HepG2 (cell line): ENCODE results near the gene C1QBP. TPM values are rescaled to one million over a fixed set of nuclear protein-coding genes. Genes with fewer than 3 reads are reported as not detected.

Experiments used
- AHDC1 ChIP-seq: sonication (generic); formaldehyde crosslinking; IDR thresholded peaks from 2 replicates; pipeline ENCODE4 v1.5.1; 2020; ENCODE audit warnings: mild to moderate bottlenecking, missing genetic modification reagents, borderline replicate concordance
- ARID2 ChIP-seq: sonication (generic); formaldehyde crosslinking; IDR thresholded peaks from 2 replicates; pipeline ENCODE4 v1.8.1; 2022; ENCODE audit warnings: mild to moderate bottlenecking, missing genetic modification reagents, borderline replicate concordance
- CC2D1A ChIP-seq: sonication (generic); formaldehyde crosslinking; IDR thresholded peaks from 2 replicates; pipeline ENCODE4 v1.8.1; 2023; ENCODE audit warnings: mild to moderate bottlenecking, missing genetic modification reagents
- EEA1 ChIP-seq: sonication (generic); formaldehyde crosslinking; IDR thresholded peaks from 2 replicates; pipeline ENCODE4 v1.5.1; 2020; ENCODE audit warnings: mild to moderate bottlenecking, missing genetic modification reagents, borderline replicate concordance
- ELK4 ChIP-seq: sonication (generic); formaldehyde crosslinking; IDR thresholded peaks from 2 replicates; pipeline ENCODE4 v1.9.0; 2021; ENCODE audit warnings: missing genetic modification reagents, borderline replicate concordance
- HOXA5 ChIP-seq: sonication (generic); formaldehyde crosslinking; IDR thresholded peaks from 2 replicates; pipeline ENCODE4 v1.4.0; 2020; ENCODE audit warnings: missing genetic modification reagents
- IKZF1 ChIP-seq: fragments of 450-650 bp; IDR thresholded peaks from 2 replicates; pipeline ENCODE4 v1.7.1; 2016
- JUNB ChIP-seq: sonication (generic); formaldehyde crosslinking; IDR thresholded peaks from 2 replicates; pipeline ENCODE4 v1.8.0; 2022; ENCODE audit warnings: missing genetic modification reagents, mild to moderate bottlenecking, borderline replicate concordance
- KDM3A ChIP-seq: IDR thresholded peaks from 2 replicates; pipeline ENCODE4 v1.6.1; 2018; ENCODE audit warnings: low read depth, missing compliant biosample characterization
- KDM5B ChIP-seq: sonication (generic); formaldehyde crosslinking; IDR thresholded peaks from 2 replicates; pipeline ENCODE4 v1.4.0; 2020; ENCODE audit warnings: missing genetic modification reagents, mild to moderate bottlenecking, borderline replicate concordance
- NR1H2 ChIP-seq: sonication (generic); formaldehyde crosslinking; IDR thresholded peaks from 2 replicates; pipeline ENCODE4 v1.8.1; 2022; ENCODE audit warnings: low read depth, missing genetic modification reagents, borderline replicate concordance
- PAF1 ChIP-seq: IDR thresholded peaks from 2 replicates; pipeline ENCODE4 v1.6.1; 2016; ENCODE audit warnings: missing genetic modification reagents, missing compliant biosample characterization
- PTBP1 ChIP-seq: fragments of 200-400 bp; formaldehyde crosslinking; IDR thresholded peaks from 2 replicates; pipeline ENCODE4 v1.6.1; 2018; ENCODE audit warnings: low read length, low read depth; ENCODE audit not compliant: poor library complexity, severe bottlenecking
- SATB2 ChIP-seq: sonication (generic); formaldehyde crosslinking; IDR thresholded peaks from 2 replicates; pipeline ENCODE4 v1.5.0; 2020; ENCODE audit warnings: missing genetic modification reagents
- SRY ChIP-seq: sonication (generic); formaldehyde crosslinking; IDR thresholded peaks from 2 replicates; pipeline ENCODE4 v1.8.0; 2022; ENCODE audit warnings: mild to moderate bottlenecking, missing genetic modification reagents
- ZNF513 ChIP-seq: sonication (generic); formaldehyde crosslinking; conservative IDR thresholded peaks from 2 replicates; pipeline ENCODE4 v1.5.0; 2020; ENCODE audit warnings: missing genetic modification reagents
- ZNF614 ChIP-seq: IDR thresholded peaks from 2 replicates; pipeline ENCODE4 v1.6.1; 2018; ENCODE audit warnings: missing biosample characterization, missing genetic modification reagents, inconsistent platforms, borderline replicate concordance
- ZNF7 ChIP-seq: IDR thresholded peaks from 2 replicates; pipeline ENCODE4 v1.6.1; 2016; ENCODE audit warnings: missing biosample characterization, missing genetic modification reagents
- ZNF788 ChIP-seq: sonication (generic); formaldehyde crosslinking; IDR thresholded peaks from 2 replicates; pipeline ENCODE4 v1.5.0; 2020; ENCODE audit warnings: mild to moderate bottlenecking, missing genetic modification reagents, borderline replicate concordance
- polyA plus RNA-seq, 8 experiments: library from polyadenylated mRNA; depleted of rRNA in 3 of 8; stranded (reverse) in 7 of 8; unstranded in 1 of 8; fragments of >200 nt; fragmentation: Illumina TruSeq in 4 of 8; extraction: Trizol in 4 of 8; gene quantifications; 2 replicates each; pipeline versions ENCODE4 v1.2.1 to v1.2.3, GENCODE V29; 2011 to 2016; ENCODE audit warnings: low read depth in 4 of 8, missing spikeins in 1 of 8, mixed read lengths in 1 of 8; ENCODE audit not compliant: insufficient read depth in 1 of 8
- total RNA-seq, 5 experiments: library from RNA; depleted of rRNA; stranded (reverse); fragments of >200 nt; fragmentation: Illumina TruSeq; extraction: Trizol; gene quantifications; 2 replicates each; pipeline ENCODE4 v1.2.3, GENCODE V29; 2016; ENCODE audit warnings: low read depth in 1 of 5
- TF ChIP-seq, protein P1 (sequence below): IDR thresholded peaks from 2 replicates; pipeline ENCODE4 v1.6.1; 2016; ENCODE audit warnings: low read depth, borderline replicate concordance

C1QBP gene
- total and polyA plus RNA-seq, 2 of the 13 experiments (the other 11 are each of a cell fraction or from before 2014, with no cell fraction given), result 219 to 680 TPM

GRCh38 chr17:5438716-5439445, at the start of gene C1QBP (continued):
- peak; percentile 35; the same call in 1 of the 2 replicates for TF ChIP-seq NR1H2 (CRISPR knock-in tag)
- TF ChIP-seq IKZF1, result no peak
- no peak for TF ChIP-seq ZNF614 (CRISPR knock-in tag)
- peak; percentile 60 for TF ChIP-seq AHDC1 (CRISPR knock-in tag)
- peak; percentile 58; the same call in 1 of the 2 replicates for TF ChIP-seq KDM3A (CRISPR knock-in tag)
- TF ChIP-seq HOXA5 (CRISPR knock-in tag), result peak; percentile 89; the same call in 1 of the 2 replicates
- peak; percentile 89 for TF ChIP-seq SATB2 (CRISPR knock-in tag)
- peak; percentile 50; the same call in 1 of the 2 replicates for TF ChIP-seq ZNF513 (CRISPR knock-in tag)
- TF ChIP-seq JUNB (CRISPR knock-in tag), result peak; percentile 79
- no peak for TF ChIP-seq CC2D1A
- TF ChIP-seq SRY, result peak; percentile 86; the same call in 1 of the 2 replicates
- peak; percentile 97 for TF ChIP-seq KDM5B (CRISPR knock-in tag)
- TF ChIP-seq ARID2, result no peak
- no peak for TF ChIP-seq ELK4 (CRISPR knock-in tag)
- TF ChIP-seq ZNF7 (CRISPR knock-in tag), result no peak
- no peak for TF ChIP-seq EEA1
- TF ChIP-seq ZNF788, result peak; percentile 42; the same call in 1 of the 2 replicates
- TF ChIP-seq, protein P1, sequence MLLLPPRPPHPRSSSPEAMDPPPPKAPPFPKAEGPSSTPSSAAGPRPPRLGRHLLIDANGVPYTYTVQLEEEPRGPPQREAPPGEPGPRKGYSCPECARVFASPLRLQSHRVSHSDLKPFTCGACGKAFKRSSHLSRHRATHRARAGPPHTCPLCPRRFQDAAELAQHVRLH (CRISPR knock-in tag), result peak; percentile 67; the same call in 1 of the 2 replicates
- TF ChIP-seq PAF1 (CRISPR knock-in tag), result no peak
- no peak for TF ChIP-seq PTBP1
